Fibroblast of villous mesenchyme (primary cell): ENCODE data around the gene AHCTF1. TPM values are rescaled to one million over a fixed set of nuclear protein-coding genes. Genes with fewer than 3 reads are reported as not detected.
A peak's percentile ranks its signal among the peaks of the same experiment; 100 is the strongest.

Experiments used
- DNase-seq: peaks from one replicate; pipeline ENCODE4 v3.0.0-alpha.2; 2010; ENCODE audit warnings: low read depth
- H3K4me3 ChIP-seq: 2 replicates; pipeline ENCODE4 v1.5.1; 2011; ENCODE audit warnings: low read depth, mild to moderate bottlenecking, low read length
- CTCF ChIP-seq: IDR thresholded peaks from 2 replicates; pipeline ENCODE4 v1.5.1; 2012; ENCODE audit warnings: low read depth, mild to moderate bottlenecking, low read length; ENCODE audit not compliant: insufficient read depth
- total RNA-seq: library from RNA; depleted of rRNA; stranded (reverse); fragments of >200 nt; gene quantifications from 2 replicates; pipeline ENCODE4 v1.2.3, GENCODE V29; 2012

AHCTF1 gene
- 35.8 and 46.6 TPM in 2 replicates for total RNA-seq

GRCh38 chr1:246931549-246932365, at the start of gene AHCTF1:
TSS of gene AHCTF1 (minus strand) at chr1:246931948. CDS start at chr1:246918370, 13,578 bp downstream.
- peak; percentile 98 for DNase-seq
- peak within 1 kb of the TSS; percentile 70 for H3K4me3 ChIP-seq
- no peak for TF ChIP-seq CTCF

- H3K4me3 ChIP-seq, result no peak overlapping the region
- DNase-seq, result no peak
- TF ChIP-seq CTCF, result no peak
Observed at GRCh38 chr1:246978785-246979184, 47.0 kb upstream of the AHCTF1 start.

GRCh38 chr1:246978281-246978680, 46.5 kb upstream of the AHCTF1 start:
- no peak overlapping the region for H3K4me3 ChIP-seq
- TF ChIP-seq CTCF, result no peak
- no peak for DNase-seq

GRCh38 chr1:246971969-246972368, 40.2 kb upstream of the AHCTF1 start:
- DNase-seq, result no peak
- TF ChIP-seq CTCF, result no peak
- H3K4me3 ChIP-seq, result no peak overlapping the region

- peak; percentile 67 for DNase-seq
- peak; percentile 91 for TF ChIP-seq CTCF
- peak overlapping the region; percentile 19 for H3K4me3 ChIP-seq
Observed at GRCh38 chr1:246971090-246971721, 39.5 kb upstream of the AHCTF1 start.

GRCh38 chr1:246969621-246970020, 37.9 kb upstream of the AHCTF1 start:
- TF ChIP-seq CTCF, result no peak
- H3K4me3 ChIP-seq, result no peak overlapping the region
- DNase-seq, result no peak
